ENCODE data around the gene VEZF1.

DNA sequence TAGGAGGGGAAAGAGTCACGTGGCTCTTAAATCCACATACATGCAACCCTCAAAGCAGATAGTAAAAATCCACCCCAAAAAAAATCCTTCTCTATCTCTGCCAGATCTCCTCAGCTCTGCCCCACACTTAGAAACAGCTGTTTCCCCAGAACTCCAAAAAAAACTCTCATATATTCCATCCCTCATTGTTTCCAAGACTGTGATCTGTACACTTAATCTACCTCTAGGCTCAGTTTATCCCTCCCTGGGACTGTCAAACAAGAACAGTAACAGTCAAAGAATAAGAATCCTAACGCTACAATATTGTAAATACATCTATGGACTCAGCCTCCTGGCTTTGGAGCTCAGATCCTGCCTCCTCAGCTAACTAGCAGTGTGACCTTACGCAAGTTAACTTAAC lies 44.4 kb downstream of the VEZF1 start:
- no peak for TF ChIP-seq CTCF (IDR thresholded peaks at IDR 0.05; ENCODE audit: poor library complexity)
- no peak for TF ChIP-seq EZH2 (IDR thresholded peaks at IDR 0.05; ENCODE audit: borderline replicate concordance)
